SJSA1 (cell line): ENCODE measurements around the gene MAP6. TPM values are rescaled to one million over a fixed set of nuclear protein-coding genes. Genes with fewer than 3 reads are reported as not detected.
A peak's percentile ranks its signal among the peaks of the same experiment; 100 is the strongest.
"Not testable (repeated sequence)": the region's sequence is repeated elsewhere in the genome, so short reads cannot be mapped to it uniquely, and the experiment has no call there.

Experiments
- DNase-seq, 2 experiments: peaks; one replicate each; pipeline ENCODE4 v3.0.0-alpha.2; 2015 to 2020; ENCODE audit warnings: low spot score in 2 of 2, low read depth in 1 of 2
- H3K27ac ChIP-seq: fragments of 250-450 bp; sonication (Bioruptor Pico); 2 replicates; pipeline ENCODE4 v1.5.1; 2020; ENCODE audit warnings: mild to moderate bottlenecking, moderate library complexity
- H3K27me3 ChIP-seq: fragments of 250-450 bp; sonication (Bioruptor Pico); replicated peaks from 2 replicates; pipeline ENCODE4 v1.5.1; 2020; ENCODE audit warnings: mild to moderate bottlenecking, moderate library complexity
- H3K36me3 ChIP-seq: fragments of 250-450 bp; sonication (Bioruptor Pico); 2 replicates; pipeline ENCODE4 v1.5.1; 2020; ENCODE audit warnings: mild to moderate bottlenecking
- H3K4me1 ChIP-seq: fragments of 250-450 bp; sonication (Bioruptor Pico); replicated peaks from 2 replicates; pipeline ENCODE4 v1.6.1; 2021; ENCODE audit warnings: mild to moderate bottlenecking
- H3K4me3 ChIP-seq: fragments of 250-450 bp; sonication (Bioruptor Pico); 2 replicates; pipeline ENCODE4 v1.5.1; 2020; ENCODE audit warnings: mild to moderate bottlenecking
- H3K9me3 ChIP-seq: fragments of 250-450 bp; sonication (Bioruptor Pico); replicated peaks from 2 replicates; pipeline ENCODE4 v1.5.1; 2020; ENCODE audit warnings: mild to moderate bottlenecking
- total RNA-seq: library from RNA; depleted of rRNA; stranded (reverse); fragments of >200 nt; shearing (Covaris generic); gene quantifications from 2 replicates; pipeline ENCODE4 v1.2.3, GENCODE V29; 2014

MAP6 gene
- total RNA-seq, 1 experiment from 2014 or later, result 0.13 TPM

- no peaks in the 10 kb centered on the region for H3K9me3 ChIP-seq
- DNase-seq, result no peak
- no peak overlapping the region for H3K27ac ChIP-seq
- H3K27me3 ChIP-seq, result no peaks in the 10 kb centered on the region
- H3K4me1 ChIP-seq, result no peaks in the 10 kb centered on the region
- no peaks in the 10 kb centered on the region for H3K36me3 ChIP-seq
- H3K4me3 ChIP-seq, result no peak overlapping the region
These were observed 78.9 kb downstream of the MAP6 start for GRCh38 chr11:75589933-75590332.

GRCh38 chr11:75589051-75589450 is 79.8 kb downstream of the MAP6 start:
- Histone ChIP-seq H3K27ac (no peak overlapping the region), H3K4me1 (no peaks in the 10 kb centered on the region), H3K36me3 (no peaks in the 10 kb centered on the region), H3K4me3 (no peak overlapping the region), H3K27me3 (no peaks in the 10 kb centered on the region), H3K9me3 (no peaks in the 10 kb centered on the region)
- no peak for DNase-seq

- H3K4me3 ChIP-seq, result no peak overlapping the region
- DNase-seq, result no peak
These were observed 80.8 kb downstream of the MAP6 start for GRCh38 chr11:75588051-75588481.

DNA sequence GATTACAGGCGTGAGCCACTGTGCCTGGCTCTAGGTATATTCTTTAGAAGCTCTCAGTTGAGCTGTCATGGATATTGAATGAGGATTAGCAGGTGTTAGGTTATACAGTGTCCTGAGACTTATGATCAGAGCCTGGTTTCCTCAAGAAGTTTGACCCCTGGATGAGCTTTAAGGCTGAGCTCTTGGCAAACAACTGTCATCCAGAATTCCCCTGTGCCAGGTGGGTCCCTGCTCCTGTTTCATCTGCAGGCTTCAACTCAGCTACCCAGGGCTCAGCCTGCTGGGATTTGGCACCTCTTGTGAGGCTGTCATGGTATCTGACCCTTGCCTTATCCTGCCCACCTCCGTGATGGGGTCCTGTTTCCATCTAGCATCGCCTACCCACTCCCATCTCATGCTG is 82.4 kb downstream of the MAP6 start:
- Histone ChIP-seq H3K36me3 (peaks cover 3% of the 10 kb centered on the region; the same call in 1 of the 2 replicates), H3K9me3 (no peaks in the 10 kb centered on the region), H3K4me1 (peaks cover 8% of the 10 kb centered on the region), H3K27me3 (no peaks in the 10 kb centered on the region), H3K27ac (no peak overlapping the region), H3K4me3 (no peak overlapping the region)
- DNase-seq, result no peak

More at GRCh38 chr11:75588051-75588481, 80.8 kb downstream of the MAP6 start:
- peaks cover 3% of the 10 kb centered on the region; the same call in 1 of the 2 replicates for H3K36me3 ChIP-seq
- no peaks in the 10 kb centered on the region for H3K27me3 ChIP-seq
- no peak overlapping the region for H3K27ac ChIP-seq
- H3K9me3 ChIP-seq, result no peaks in the 10 kb centered on the region
- H3K4me1 ChIP-seq, result peaks cover under 1% of the 10 kb centered on the region

GRCh38 chr11:75585293-75585670 is 83.6 kb downstream of the MAP6 start:
- Histone ChIP-seq H3K36me3 (peaks cover 3% of the 10 kb centered on the region; the same call in 1 of the 2 replicates), H3K4me1 (peaks cover 8% of the 10 kb centered on the region), H3K27ac (no peak overlapping the region), H3K27me3 (no peaks in the 10 kb centered on the region), H3K4me3 (no peak overlapping the region), H3K9me3 (no peaks in the 10 kb centered on the region)
- no peak for DNase-seq

DNA sequence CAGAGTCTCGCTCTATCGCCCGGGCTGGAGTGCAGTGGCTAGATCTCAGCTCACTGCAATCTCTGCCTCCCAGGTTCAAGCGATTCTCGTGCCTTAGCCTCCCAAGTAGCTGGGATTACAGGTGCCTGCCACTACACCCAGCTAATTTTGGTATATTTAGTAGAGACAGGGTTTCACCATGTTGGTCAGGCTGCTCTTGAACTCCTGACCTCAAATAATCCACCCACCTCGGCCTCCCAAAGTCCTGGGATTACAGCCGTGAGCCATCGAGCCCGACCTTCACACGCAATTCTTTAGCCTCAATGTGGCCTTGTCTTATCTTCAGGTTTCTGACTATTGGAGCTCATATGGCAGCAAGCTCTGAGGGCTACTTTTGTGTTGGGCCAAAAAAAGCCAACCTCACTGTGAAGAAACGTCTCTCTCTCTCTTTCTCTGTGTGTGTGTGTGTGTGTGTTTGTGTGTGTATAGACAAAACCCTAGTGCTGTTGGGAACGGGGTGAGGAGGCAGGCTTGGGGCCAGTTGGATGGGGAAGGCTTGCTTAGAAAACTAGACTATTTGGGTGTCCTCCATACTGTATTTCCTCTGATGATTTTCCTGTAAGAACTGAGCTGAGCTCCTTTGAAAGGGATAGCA is 84.1 kb downstream of the MAP6 start:
- H3K9me3 ChIP-seq, H3K27ac ChIP-seq, H3K4me3 ChIP-seq, H3K27me3 ChIP-seq, H3K4me1 ChIP-seq, DNase-seq, H3K36me3 ChIP-seq: not testable (repeated sequence)

DNA sequence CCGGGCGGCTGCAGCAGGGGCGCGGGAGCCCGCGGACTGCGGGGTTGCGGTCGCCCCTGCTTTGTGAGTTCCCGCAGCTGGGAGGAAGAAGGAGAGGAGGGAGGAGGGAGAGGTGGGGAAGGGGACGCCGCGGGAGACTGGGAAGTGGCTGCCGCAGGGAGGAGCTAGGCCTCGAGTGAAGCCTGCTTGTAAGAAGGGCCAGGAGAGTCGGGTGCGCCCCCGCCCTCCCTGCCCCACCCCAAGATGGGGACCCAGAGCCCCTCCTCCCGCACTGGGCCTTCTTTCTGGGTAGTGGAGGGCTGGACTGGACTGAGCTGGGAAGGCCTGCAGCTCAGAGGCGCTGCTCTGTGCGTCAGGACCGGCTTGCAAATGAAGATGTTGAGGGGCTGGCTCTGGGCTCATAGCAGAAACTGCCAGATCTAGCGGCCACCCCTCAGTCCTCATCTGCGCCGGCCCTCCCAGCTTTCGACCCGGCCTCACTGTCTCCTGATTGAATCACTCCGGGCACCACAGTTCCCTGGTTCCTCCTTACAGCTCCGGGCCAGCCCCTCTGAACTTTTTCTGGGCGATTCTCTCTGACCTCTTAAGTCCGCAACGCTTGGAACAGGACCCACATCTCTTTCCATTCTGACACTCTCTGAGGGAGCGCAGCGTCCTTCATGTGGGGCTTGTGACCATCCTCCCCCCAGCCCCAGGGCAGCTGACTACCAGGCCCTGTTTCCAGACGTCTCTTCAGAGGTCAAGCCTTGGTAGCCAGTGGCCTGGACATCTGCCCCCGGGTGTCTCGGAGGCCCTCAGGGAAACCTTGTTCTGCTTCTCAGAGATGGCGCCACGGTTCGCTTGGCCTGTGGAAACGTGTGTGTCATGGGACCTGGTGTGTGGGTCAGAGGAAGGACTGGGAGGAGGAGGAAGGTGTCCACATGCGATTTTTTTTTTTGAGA is 84.8 kb downstream of the MAP6 start:
- H3K9me3 ChIP-seq, result no peaks in the 10 kb centered on the region
- no peaks in the 10 kb centered on the region for H3K27me3 ChIP-seq
- no peak for DNase-seq
- H3K27ac ChIP-seq, result peak overlapping the region; percentile 71
- peaks cover 3% of the 10 kb centered on the region; the same call in 1 of the 2 replicates for H3K36me3 ChIP-seq
- H3K4me1 ChIP-seq, result peaks cover 8% of the 10 kb centered on the region
- peak overlapping the region; percentile 67 for H3K4me3 ChIP-seq

DNA sequence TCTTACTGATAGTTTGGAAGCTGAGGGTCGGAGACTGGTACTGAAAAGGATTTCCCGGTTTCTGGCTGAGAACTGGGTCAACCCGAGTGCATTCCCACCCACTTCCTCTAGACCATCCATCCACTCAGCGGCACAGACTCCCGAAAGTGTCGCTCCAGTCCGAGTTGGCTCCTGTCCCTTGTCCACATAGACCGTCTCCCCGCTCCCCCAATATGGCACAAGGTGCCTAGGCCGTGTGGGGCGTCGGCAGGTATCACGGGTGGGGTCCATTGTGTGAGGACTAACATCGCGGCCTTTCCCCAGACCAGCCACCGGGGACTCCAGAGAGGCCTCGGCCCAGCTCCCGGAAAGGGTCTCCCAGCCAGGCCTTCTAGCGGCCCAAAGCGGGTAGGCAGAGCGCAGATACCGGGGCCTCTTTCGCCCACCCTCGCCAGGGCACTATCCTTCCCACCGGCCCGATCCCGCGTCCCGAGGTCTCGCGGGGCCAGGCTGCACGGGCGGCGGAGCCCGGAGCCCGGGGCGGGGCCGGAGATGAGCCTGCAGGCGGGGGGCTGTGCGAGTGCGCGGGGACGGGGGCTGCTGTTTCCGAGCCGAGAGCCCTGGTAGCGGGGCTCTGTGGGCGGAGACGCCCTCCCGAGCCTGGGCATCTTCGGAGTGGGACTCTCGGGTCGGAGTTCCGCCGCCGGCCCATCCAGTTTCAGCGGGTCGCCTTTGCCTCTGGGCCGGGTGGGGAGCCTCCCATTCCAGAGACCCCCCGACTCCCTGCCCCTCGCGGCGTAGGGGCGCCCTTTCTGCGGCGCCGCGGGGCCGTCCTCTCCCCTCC is 85.7 kb downstream of the MAP6 start:
- Histone ChIP-seq H3K36me3 (peaks cover 3% of the 10 kb centered on the region; the same call in 1 of the 2 replicates), H3K27ac (peak overlapping the region; percentile 71), H3K9me3 (no peaks in the 10 kb centered on the region), H3K27me3 (no peaks in the 10 kb centered on the region), H3K4me3 (peak overlapping the region; percentile 67), H3K4me1 (peaks cover 8% of the 10 kb centered on the region)
- DNase-seq, result peak; percentile 50 to 66

GRCh38 chr11:75582506-75582894 is 86.3 kb downstream of the MAP6 start:
- Histone ChIP-seq H3K4me3 (peak overlapping the region; percentile 67), H3K27ac (no peak overlapping the region; the same call in 1 of the 2 replicates)

GRCh38 chr11:75579841-75580240 is 89.0 kb downstream of the MAP6 start:
- Histone ChIP-seq H3K4me3 (no peak overlapping the region), H3K36me3 (peaks cover 3% of the 10 kb centered on the region; the same call in 1 of the 2 replicates), H3K9me3 (no peaks in the 10 kb centered on the region), H3K4me1 (peaks cover 18% of the 10 kb centered on the region), H3K27me3 (no peaks in the 10 kb centered on the region), H3K27ac (no peak overlapping the region)
- no peak for DNase-seq

More at GRCh38 chr11:75582506-75582894, 86.3 kb downstream of the MAP6 start:
- peaks cover 3% of the 10 kb centered on the region; the same call in 1 of the 2 replicates for H3K36me3 ChIP-seq
- H3K9me3 ChIP-seq, result no peaks in the 10 kb centered on the region
- H3K27me3 ChIP-seq, result no peaks in the 10 kb centered on the region
- no peak for DNase-seq
- H3K4me1 ChIP-seq, result peaks cover 8% of the 10 kb centered on the region

- H3K4me1 ChIP-seq, result peaks cover 18% of the 10 kb centered on the region
- no peak for DNase-seq
- no peaks in the 10 kb centered on the region for H3K9me3 ChIP-seq
- no peaks in the 10 kb centered on the region for H3K27me3 ChIP-seq
- H3K4me3 ChIP-seq, result no peak overlapping the region
- H3K36me3 ChIP-seq, result peaks cover 3% of the 10 kb centered on the region; the same call in 1 of the 2 replicates
- H3K27ac ChIP-seq, result no peak overlapping the region
These were observed 89.9 kb downstream of the MAP6 start for GRCh38 chr11:75578977-75579376.

DNA sequence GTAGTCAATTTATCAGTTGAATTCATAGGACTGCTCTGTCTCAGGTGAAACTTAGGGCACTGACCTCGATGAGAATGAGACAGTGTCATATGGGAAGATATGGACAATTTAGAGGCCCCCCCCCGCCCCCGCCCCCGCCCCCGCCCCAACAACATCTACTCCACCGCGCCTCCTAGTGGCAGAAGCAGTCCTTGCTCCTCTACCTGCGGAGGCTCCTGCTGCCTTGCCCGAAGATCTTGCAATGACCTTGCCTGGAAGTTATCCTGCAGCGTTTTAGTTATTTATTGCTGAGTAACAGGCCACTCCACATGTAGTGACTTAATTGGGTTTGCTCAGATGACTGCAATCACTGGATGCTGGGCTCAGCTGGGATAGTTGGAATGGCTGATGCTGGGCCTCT is 91.6 kb downstream of the MAP6 start:
- Histone ChIP-seq H3K36me3 (peaks cover 18% of the 10 kb centered on the region), H3K9me3 (no peaks in the 10 kb centered on the region), H3K4me3 (no peak overlapping the region), H3K27me3 (no peaks in the 10 kb centered on the region), H3K27ac (no peak overlapping the region), H3K4me1 (peaks cover 9% of the 10 kb centered on the region)
- no peak for DNase-seq

- peak; percentile 39 to 56 for DNase-seq
- H3K27me3 ChIP-seq, result no peaks in the 10 kb centered on the region
- H3K9me3 ChIP-seq, result no peaks in the 10 kb centered on the region
- peaks cover 9% of the 10 kb centered on the region for H3K4me1 ChIP-seq
- H3K27ac ChIP-seq, result peak overlapping the region; percentile 21; the same call in 1 of the 2 replicates
- no peak overlapping the region for H3K4me3 ChIP-seq
- H3K36me3 ChIP-seq, result peaks cover 22% of the 10 kb centered on the region
These were observed 92.3 kb downstream of the MAP6 start for GRCh38 chr11:75576499-75576918.
